Activated CD4-positive, alpha-beta memory T cell treated with anti-CD3 and anti-CD28 coated beads, Interleukin-2, amount 10 ng/mL, durations not matched to agents 7 days and 5 days (primary cell): ENCODE data around the gene ARHGEF19. TPM values are rescaled to one million over a fixed set of nuclear protein-coding genes. Genes with fewer than 3 reads are reported as not detected.

Experiments
- CTCF ChIA-PET: fragments of 350-600 bp; sonication (Branson Sonifier 250); formaldehyde crosslinking; loops from one replicate; lab custom pipeline; 2021; ENCODE audit warnings: antibody characterized with exemption, inconsistent platforms; lab: Charles Lee
- POLR2A ChIA-PET: fragments of 350-600 bp; sonication (Branson Sonifier 250); formaldehyde crosslinking; loops from one replicate; lab custom pipeline; 2021; ENCODE audit warnings: antibody characterized with exemption; lab: Charles Lee
- DNase-seq: peaks from one replicate; pipeline ENCODE4 v3.0.0-alpha.2; 2020
- H3K27ac Mint-ChIP-seq: one replicate; pipeline ENCODE4 v1.8.0; 2021; ENCODE audit warnings: mild to moderate bottlenecking, mixed read lengths
- H3K27me3 Mint-ChIP-seq: one replicate; pipeline ENCODE4 v1.8.0; 2021; ENCODE audit warnings: mixed read lengths
- H3K36me3 Mint-ChIP-seq: one replicate; pipeline ENCODE4 v1.8.0; 2021; ENCODE audit warnings: low read depth, mixed read lengths
- H3K4me1 Mint-ChIP-seq: one replicate; pipeline ENCODE4 v1.8.0; 2021; ENCODE audit warnings: mixed read lengths
- H3K4me3 Mint-ChIP-seq: one replicate; pipeline ENCODE4 v1.8.0; 2021; ENCODE audit warnings: mild to moderate bottlenecking, mixed read lengths
- H3K9me3 Mint-ChIP-seq: one replicate; pipeline ENCODE4 v1.8.0; 2021; ENCODE audit warnings: mixed read lengths
- total RNA-seq, 2 experiments: library from RNA; stranded (reverse); gene quantifications; one replicate each; pipeline ENCODE4 v1.2.3, GENCODE V29; 2021

The ARHGEF19 gene
- total RNA-seq, 2 experiments from 2014 or later = 6.9 to 7.6 TPM

DNA sequence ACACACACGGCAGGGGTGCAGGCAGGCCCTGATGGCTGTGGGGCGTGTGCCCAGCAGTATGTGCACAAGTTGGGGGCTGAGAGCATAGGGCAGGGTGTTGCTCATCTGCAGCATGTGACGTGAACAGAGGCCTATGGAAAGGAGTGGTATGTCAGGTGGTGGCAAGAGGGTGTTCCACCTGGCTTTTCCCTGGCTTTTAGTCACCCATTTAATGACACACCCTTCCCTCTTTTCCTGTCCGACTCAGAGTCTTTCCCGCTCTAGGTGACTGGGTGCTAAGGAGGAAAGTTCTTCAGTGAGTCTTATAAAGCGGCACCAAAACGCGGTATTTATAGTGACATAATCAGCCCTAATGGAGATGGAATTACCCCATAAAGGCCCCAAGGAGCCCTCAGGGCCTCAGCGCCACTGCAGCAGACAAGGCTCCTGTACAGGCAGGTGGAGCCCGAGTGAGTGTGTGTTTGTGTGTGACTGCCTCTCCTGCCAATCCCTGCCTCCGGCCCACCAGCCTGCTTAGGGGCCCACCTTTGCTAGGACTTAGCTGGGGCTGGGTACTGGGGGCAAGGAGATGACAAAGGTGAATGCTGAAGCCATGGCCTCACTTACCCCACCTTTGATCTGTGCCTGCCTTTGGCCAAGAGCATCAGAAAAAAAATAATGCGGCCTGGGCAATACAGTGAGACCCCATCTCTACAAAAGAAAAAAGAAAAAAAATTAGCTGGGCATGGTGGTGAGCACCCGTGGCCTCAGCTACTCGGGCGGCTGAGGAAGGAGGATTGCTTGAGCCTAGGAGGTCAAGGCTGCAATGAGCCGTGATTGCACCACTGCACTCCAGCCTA is 53.2 kb downstream of the ARHGEF19 start:
- Mint-ChIP-seq H3K9me3 (no peaks in the 10 kb centered on the region), H3K27ac (no peak overlapping the region), H3K27me3 (peaks cover 32% of the 10 kb centered on the region), H3K36me3 (no peaks in the 10 kb centered on the region), H3K4me3 (no peak overlapping the region), H3K4me1 (peaks cover 50% of the 10 kb centered on the region)
- POLR2A ChIA-PET = interaction anchor here (1.6 kb wide), 1 partner anchor 10 kb away, joined by 3 read pairs; no protein-coding TSS in a partner anchor
- no peak for DNase-seq
- CTCF ChIA-PET = no interaction called here

DNA sequence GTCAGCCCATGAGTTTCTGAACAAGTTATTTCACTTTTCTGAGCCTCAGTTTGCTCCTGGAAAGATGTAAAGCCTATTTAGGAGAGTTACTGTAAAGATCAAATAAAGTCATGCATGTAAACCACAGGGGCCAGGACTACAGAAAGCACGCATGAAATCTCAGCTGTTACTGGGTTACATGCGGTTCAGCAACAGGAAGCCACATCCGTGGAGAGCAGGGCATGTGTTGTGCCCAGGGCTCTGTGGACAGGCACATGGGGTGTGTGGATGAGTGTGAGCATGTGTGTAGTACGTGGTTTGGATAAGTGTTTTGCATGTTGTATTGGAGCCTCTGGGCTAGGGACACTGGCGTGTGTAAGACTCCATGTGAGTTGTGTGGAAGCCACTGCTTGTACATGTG is 54.4 kb downstream of the ARHGEF19 start:
- Mint-ChIP-seq H3K27me3 (peaks cover 40% of the 10 kb centered on the region), H3K27ac (no peak overlapping the region), H3K9me3 (no peaks in the 10 kb centered on the region), H3K36me3 (no peaks in the 10 kb centered on the region), H3K4me3 (no peak overlapping the region), H3K4me1 (peaks cover 44% of the 10 kb centered on the region)
- ChIA-PET CTCF (no interaction called here), POLR2A (interaction anchor here (1.6 kb wide), 1 partner anchor 11 kb away, joined by 3 read pairs; no protein-coding TSS in a partner anchor)
- DNase-seq = peak; percentile 63

DNA sequence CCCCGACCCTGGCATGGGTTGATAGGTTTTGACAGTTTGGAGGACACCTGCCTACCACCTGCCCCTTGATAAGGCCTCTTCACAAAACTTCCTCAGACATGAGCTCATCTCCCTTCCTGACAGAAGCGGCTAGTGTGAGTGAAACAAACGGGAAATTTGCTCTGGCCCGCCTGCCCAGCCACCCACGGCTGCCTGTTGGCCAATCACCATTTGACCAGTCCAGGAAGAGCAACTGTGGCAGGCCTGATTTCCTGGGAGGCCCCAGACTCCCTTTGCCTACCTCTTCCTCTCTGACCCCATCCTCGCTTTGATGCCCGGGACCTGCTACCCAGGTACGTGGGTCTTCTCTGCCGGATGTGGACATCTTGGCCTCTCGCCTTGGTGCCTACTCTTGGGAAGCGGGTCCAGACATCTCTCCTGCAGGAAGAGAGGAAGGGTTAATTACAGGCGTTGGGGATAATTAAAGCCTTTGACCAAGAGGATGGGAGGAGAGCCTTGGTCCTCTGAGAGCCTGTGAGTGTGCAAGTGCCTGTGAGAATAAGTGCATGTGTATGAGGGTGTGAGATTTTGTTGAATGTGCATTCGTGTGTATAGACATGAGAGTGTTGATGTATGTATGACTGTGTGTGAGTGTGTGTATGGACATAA is 55.5 kb downstream of the ARHGEF19 start:
- Mint-ChIP-seq H3K27ac (no peak overlapping the region), H3K4me1 (peaks cover 34% of the 10 kb centered on the region), H3K9me3 (no peaks in the 10 kb centered on the region), H3K27me3 (peaks cover 41% of the 10 kb centered on the region), H3K36me3 (no peaks in the 10 kb centered on the region), H3K4me3 (no peak overlapping the region)
- POLR2A ChIA-PET = no interaction called here
- CTCF ChIA-PET = interaction anchor here (1.2 kb wide), 1 partner anchor 78 kb away, joined by 6 read pairs; no protein-coding TSS in a partner anchor
- no peak for DNase-seq

DNA sequence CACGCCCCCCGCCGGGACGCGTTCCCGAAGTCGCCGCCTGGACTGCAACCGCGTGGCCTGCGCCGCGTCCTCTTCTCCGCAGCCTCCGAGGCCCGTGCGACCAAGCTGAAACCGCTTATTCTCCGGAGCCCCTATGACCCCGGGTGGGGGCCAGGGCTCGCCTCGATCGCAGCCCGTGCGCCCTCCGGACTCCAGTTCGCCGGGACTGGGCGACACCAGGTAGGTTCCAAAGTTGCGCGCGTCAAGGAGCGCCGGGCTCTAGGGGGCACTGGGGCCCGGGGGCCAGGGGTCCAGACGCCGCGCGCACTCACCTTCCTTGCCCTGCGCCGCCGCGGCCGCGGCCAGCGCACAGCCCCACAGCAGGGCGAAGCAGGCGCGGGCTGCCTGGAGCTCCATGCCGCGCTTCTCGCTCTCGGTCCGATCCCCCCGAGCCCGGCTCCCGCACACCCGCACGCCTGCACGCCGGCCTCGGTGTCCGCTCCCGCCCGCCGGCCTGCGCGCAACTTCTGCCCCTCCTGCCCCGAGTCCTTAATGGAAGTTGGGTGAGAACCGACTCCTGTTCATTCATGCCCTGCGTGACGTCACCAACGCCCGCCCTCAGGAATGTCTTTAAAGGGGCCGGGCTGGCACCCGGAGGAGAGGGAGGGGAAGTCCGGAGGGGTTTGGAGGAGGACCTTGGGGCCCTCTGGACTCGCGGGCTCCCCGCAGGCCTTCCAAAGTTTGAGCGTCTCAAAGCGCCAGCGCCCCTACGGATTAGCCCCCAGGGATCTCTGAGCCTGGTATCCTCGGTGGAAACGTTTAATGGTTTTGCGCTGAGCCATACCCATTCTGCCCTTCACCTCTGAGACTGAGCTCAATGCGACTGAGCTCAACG is 56.7 kb downstream of the ARHGEF19 start, which contains the start of gene EPHA2:
Gene EPHA2, minus strand, starts transcription at position 533 of the 874 bp plus-strand sequence. Its CDS starts 137 bp downstream, at position 396.
- H3K36me3 Mint-ChIP-seq = no peaks in the 10 kb centered on the region
- H3K4me3 Mint-ChIP-seq = no peak within 1 kb of the TSS
- peaks cover 27% of the 10 kb centered on the region for H3K4me1 Mint-ChIP-seq
- H3K9me3 Mint-ChIP-seq = no peaks in the 10 kb centered on the region
- no peak for DNase-seq
- H3K27ac Mint-ChIP-seq = no peak within 1 kb of the TSS
- POLR2A ChIA-PET = no interaction called here
- H3K27me3 Mint-ChIP-seq = peaks cover 37% of the 10 kb centered on the region
- CTCF ChIA-PET = interaction anchor here (1.2 kb wide), 1 partner anchor 76 kb away, joined by 6 read pairs; no protein-coding TSS in a partner anchor

DNA sequence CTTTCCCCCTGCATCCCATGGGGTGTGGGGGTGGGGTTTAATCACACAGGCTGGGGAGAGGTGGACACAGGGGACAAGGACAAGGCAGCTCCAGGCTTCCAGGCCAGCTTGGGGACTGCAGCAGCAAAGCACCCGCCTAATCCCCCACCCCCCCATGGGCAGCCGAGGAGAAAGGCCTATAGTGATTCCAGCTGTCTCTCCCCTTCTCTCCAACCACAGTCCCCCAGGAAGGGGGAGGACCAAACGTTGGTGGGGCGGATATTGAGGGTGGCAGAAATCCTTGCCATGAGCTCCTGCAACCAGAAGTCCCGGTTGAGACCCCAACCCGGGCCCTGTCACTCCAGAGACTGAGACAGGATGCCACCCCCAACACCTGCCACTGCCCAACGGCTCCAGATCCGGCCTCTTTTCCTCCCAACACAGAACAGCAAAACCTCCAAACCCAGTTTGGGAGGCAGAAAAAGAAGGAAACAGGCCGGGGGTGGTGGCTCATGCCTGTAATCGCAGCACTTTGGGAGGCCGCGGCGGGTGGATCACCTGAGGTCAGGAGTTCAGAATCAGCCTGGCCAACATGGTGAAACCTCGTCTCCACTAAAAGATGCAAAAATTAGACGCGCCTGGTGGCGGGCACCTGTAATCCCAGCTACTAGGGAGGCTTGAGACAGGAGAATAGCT is 58.3 kb downstream of the ARHGEF19 start:
- no peak for DNase-seq
- ChIA-PET CTCF (interaction anchor here (1.3 to 1.8 kb wide), 2 partner anchors 9 to 75 kb away, joined by 3 read pairs; no protein-coding TSS in a partner anchor), POLR2A (interaction anchor here (1.0 kb wide), 1 partner anchor 8 kb away, joined by 4 read pairs; no protein-coding TSS in a partner anchor)
- Mint-ChIP-seq H3K36me3 (no peaks in the 10 kb centered on the region), H3K27me3 (peaks cover 37% of the 10 kb centered on the region), H3K4me1 (peaks cover 27% of the 10 kb centered on the region), H3K27ac (no peak overlapping the region), H3K9me3 (no peaks in the 10 kb centered on the region), H3K4me3 (no peak overlapping the region)

DNA sequence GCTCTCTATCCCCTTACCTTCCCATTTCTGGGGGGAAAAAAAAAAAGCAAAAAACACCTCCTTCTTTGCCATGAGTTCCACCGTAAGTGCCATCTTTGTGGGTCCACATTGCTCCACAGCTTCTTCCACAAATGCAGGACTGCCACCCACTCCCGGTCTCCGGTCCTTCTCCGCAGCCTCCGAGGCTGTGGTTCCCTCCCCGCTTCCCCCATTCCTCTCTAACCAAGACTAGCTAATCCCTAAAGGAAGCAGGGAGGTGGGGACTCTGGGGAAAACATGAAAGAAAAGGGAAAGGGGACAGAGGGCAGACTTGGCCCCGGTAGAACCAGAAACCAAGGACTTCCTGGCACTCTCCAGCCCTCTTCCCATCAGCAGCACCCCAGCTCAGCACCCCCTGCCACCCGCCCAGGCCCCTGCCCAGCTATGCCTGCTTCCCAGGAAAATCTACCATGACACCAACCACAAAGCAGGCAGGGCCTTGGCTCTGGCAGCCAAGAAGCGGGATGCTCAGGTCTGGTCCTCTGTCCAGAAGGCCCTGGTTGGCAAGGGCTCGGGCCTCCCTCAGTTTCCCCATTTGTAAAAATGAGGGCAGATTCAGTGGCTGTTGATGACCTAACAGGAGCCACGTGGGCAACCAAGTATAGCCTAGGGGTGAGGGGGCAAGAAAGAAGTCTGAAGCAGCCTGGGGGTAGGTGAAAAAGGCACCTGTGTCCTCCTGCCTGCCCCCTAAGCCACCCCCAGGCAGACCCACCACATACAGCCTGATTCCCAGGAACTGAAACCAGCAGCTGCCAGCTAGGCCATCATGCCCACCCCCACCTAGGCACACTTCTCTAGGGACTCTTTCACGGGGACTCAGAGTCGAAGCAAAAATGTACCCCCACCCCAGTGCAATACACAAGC is 59.1 kb downstream of the ARHGEF19 start:
- Mint-ChIP-seq H3K4me3 (no peak overlapping the region), H3K27me3 (peaks cover 35% of the 10 kb centered on the region), H3K36me3 (no peaks in the 10 kb centered on the region), H3K9me3 (no peaks in the 10 kb centered on the region), H3K4me1 (peaks cover 24% of the 10 kb centered on the region), H3K27ac (no peak overlapping the region)
- ChIA-PET CTCF (interaction anchor here (0.9 to 1.8 kb wide), 3 partner anchors 9 to 74 kb away, joined by 3 read pairs; no protein-coding TSS in a partner anchor), POLR2A (interaction anchor here (1.0 kb wide), 1 partner anchor 9 kb away, joined by 4 read pairs; no protein-coding TSS in a partner anchor)
- no peak for DNase-seq

GRCh38 chr1:16152481-16153087 is 59.9 kb downstream of the ARHGEF19 start:
- Mint-ChIP-seq H3K27me3 (peaks cover 37% of the 10 kb centered on the region), H3K4me1 (peaks cover 17% of the 10 kb centered on the region), H3K36me3 (no peaks in the 10 kb centered on the region), H3K9me3 (no peaks in the 10 kb centered on the region), H3K4me3 (no peak overlapping the region), H3K27ac (no peak overlapping the region)
- CTCF ChIA-PET = interaction anchor here (0.9 kb wide), 1 partner anchor 70 kb away, joined by 3 read pairs; no protein-coding TSS in a partner anchor
- POLR2A ChIA-PET = no interaction called here
- DNase-seq = no peak

DNA sequence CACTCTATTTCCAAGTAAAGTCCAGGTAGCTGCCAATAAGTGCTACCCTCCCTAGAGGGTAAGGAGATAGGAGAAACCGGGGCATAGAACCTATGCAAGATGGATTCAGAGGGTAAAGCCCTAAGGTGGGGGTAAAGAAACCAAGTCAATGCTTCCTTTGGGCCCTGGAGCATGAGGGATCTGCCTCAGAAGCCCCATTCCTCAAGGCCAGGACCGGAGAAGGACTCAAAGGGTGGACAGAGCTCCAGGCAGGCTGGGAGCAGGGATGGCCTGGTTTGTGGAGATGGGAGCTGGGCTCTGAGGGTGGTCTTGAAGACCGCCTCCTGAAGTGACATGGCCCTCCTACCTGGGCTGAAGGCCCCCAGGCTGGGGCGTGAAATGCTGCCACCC is 60.5 kb downstream of the ARHGEF19 start:
- Mint-ChIP-seq H3K4me1 (peaks cover 11% of the 10 kb centered on the region), H3K4me3 (no peak overlapping the region), H3K36me3 (no peaks in the 10 kb centered on the region), H3K9me3 (no peaks in the 10 kb centered on the region), H3K27ac (no peak overlapping the region), H3K27me3 (peaks cover 34% of the 10 kb centered on the region)
- ChIA-PET POLR2A (no interaction called here), CTCF (interaction anchor here (0.5 to 0.6 kb wide), 2 partner anchors 33 to 541 kb away, joined by 3 read pairs; no protein-coding TSS in a partner anchor)
- no peak for DNase-seq

DNA sequence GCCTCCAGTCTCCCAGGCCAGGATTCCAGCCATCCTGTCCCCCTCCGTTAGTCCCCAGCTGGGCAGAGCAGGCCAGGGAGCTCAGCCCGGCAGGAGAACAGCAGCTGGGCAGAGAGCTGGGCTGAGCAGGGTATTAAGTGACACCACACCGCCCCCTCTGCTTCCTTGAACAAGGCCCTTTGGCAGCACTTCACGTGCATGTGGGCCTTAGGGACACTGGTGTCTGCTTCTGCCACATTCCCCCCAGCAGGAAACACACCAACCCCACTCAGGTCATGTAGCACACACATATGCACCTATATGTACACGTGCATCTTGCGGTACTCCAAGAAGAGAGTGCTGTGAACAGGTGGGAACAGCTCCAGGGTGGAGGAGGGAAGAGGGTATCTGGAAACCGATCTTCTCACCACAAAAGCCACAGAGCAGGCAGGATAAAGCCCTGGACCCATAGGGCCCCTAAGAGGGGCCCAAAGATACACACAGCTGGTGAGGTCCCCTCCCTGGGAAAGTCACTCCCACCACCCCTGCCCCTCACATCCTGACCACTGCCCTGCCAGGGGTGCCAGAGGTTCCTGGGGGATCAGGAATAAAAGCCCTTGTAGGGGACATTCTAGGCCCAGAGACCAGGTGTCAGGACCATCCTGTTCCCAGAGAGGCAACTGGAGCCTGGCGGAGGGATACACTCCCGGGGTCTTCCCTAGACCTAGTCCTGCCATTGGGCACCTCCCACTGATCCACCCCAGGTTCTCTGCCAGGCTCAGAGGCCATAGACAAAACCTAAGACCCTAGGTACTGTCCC is 61.1 kb downstream of the ARHGEF19 start:
- CTCF ChIA-PET = interaction anchor here (0.5 to 1.2 kb wide), 4 partner anchors 34 to 541 kb away, joined by 3 to 5 read pairs (median 3); partner anchors contain the start of gene FAM131C

DNA sequence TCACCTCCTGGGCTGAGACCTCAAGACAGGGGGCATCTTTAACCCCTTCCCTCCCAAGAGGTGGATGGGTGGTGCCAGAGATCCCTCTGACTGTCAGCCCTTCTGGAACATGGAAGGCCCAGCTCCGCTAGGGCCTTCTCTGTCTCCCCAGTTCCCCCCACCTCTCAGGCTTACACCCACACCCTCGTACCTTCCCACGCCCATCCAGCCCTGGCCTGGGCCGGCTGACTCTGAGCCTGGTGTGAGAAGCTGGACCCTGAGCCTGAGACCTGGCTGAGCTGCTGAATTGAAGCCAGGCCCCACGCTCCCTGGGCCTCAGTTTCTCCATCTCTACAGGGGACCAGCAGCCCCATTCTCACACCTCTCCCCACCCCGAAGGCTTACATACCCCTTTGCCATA is 61.9 kb downstream of the ARHGEF19 start:
- Mint-ChIP-seq H3K4me1 (peaks cover 8% of the 10 kb centered on the region), H3K36me3 (no peaks in the 10 kb centered on the region), H3K27me3 (peaks cover 27% of the 10 kb centered on the region), H3K4me3 (no peak overlapping the region), H3K27ac (no peak overlapping the region), H3K9me3 (no peaks in the 10 kb centered on the region)
- POLR2A ChIA-PET = no interaction called here
- CTCF ChIA-PET = interaction anchor here (1.1 to 1.2 kb wide), 2 partner anchors 72 to 77 kb away, joined by 3 to 5 read pairs; partner anchors contain the start of gene FAM131C
- no peak for DNase-seq

More for the DNA sequence above, 61.1 kb downstream of the ARHGEF19 start:
- H3K27me3 Mint-ChIP-seq = peaks cover 31% of the 10 kb centered on the region
- H3K9me3 Mint-ChIP-seq = no peaks in the 10 kb centered on the region
- no peak overlapping the region for H3K27ac Mint-ChIP-seq
- no peaks in the 10 kb centered on the region for H3K36me3 Mint-ChIP-seq
- POLR2A ChIA-PET = no interaction called here
- peaks cover 10% of the 10 kb centered on the region for H3K4me1 Mint-ChIP-seq
- DNase-seq = no peak
- no peak overlapping the region for H3K4me3 Mint-ChIP-seq
